Kidney epithelial cell (primary cell): ENCODE results near the gene LONP2. TPM values are rescaled to one million over a fixed set of nuclear protein-coding genes. Genes with fewer than 3 reads are reported as not detected.

Experiments used
- DNase-seq: peaks from one replicate; pipeline ENCODE4 v3.0.0-alpha.2; 2010; ENCODE audit warnings: low read depth
- H3K27me3 ChIP-seq: 2 replicates; pipeline ENCODE4 v1.6.0; 2011; ENCODE audit warnings: low read length; ENCODE audit not compliant: control insufficient read depth, insufficient read depth
- H3K36me3 ChIP-seq: 2 replicates; pipeline ENCODE4 v1.5.1; 2011; ENCODE audit warnings: low read length; ENCODE audit not compliant: control insufficient read depth, insufficient read depth
- H3K4me3 ChIP-seq: 2 replicates; pipeline ENCODE4 v1.5.1; 2011; ENCODE audit warnings: low read depth, mild to moderate bottlenecking, control low read depth, low read length
- CTCF ChIP-seq: IDR thresholded peaks from 2 replicates; pipeline ENCODE4 v1.5.1; 2011; ENCODE audit warnings: mild to moderate bottlenecking, moderate library complexity, low read length, control low read depth, inconsistent platforms; ENCODE audit not compliant: insufficient read depth, poor library complexity, severe bottlenecking
- total RNA-seq: library from RNA; depleted of rRNA; stranded (reverse); fragments of >200 nt; gene quantifications from 2 replicates; pipeline ENCODE4 v1.2.3, GENCODE V29; 2015

The LONP2 gene
- total RNA-seq, 1 donor from 2014 or later: 29.1 TPM

GRCh38 chr16:48204825-48205151 is 39.3 kb upstream of the LONP2 start:
- H3K27me3 ChIP-seq: no peaks in the 10 kb centered on the region
- TF ChIP-seq CTCF: no peak

GRCh38 chr16:48206594-48207242 is 37.4 kb upstream of the LONP2 start:
- Histone ChIP-seq H3K4me3 (no peak overlapping the region), H3K36me3 (no peaks in the 10 kb centered on the region), H3K27me3 (no peaks in the 10 kb centered on the region)
- no peak for DNase-seq
- TF ChIP-seq CTCF: no peak

More at GRCh38 chr16:48204825-48205151, 39.3 kb upstream of the LONP2 start:
- no peak overlapping the region for H3K4me3 ChIP-seq
- DNase-seq: no peak
- H3K36me3 ChIP-seq: no peaks in the 10 kb centered on the region

- Histone ChIP-seq H3K36me3 (no peaks in the 10 kb centered on the region), H3K27me3 (no peaks in the 10 kb centered on the region), H3K4me3 (no peak overlapping the region)
- no peak for TF ChIP-seq CTCF
- DNase-seq: no peak
These were observed 33.4 kb upstream of the LONP2 start for GRCh38 chr16:48210747-48211146.

- DNase-seq: no peak
- Histone ChIP-seq H3K27me3 (no peaks in the 10 kb centered on the region), H3K36me3 (no peaks in the 10 kb centered on the region), H3K4me3 (no peak overlapping the region)
- no peak for TF ChIP-seq CTCF
These were observed 32.1 kb upstream of the LONP2 start for GRCh38 chr16:48212033-48212432.

DNA sequence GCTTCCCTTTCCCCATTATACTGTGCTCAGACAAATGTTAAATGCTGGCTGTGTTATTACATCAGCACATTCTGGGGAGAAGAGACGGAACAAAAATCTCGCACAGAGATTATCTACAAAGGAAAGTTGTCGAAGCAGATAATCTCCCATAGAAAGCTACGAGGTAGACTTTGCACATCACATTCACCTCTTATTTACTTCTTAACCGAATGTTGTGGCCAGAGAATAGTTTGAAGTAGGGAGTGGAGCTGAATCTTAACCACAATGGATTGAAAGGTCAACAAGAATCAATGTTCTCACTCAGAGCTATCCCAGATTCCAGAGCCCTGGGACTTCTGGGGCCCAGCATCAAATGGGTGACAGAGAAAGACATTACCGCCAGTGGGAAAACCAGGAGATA is 28.4 kb upstream of the LONP2 start:
- TF ChIP-seq CTCF: no peak
- peak; percentile 10 for DNase-seq
- Histone ChIP-seq H3K36me3 (no peaks in the 10 kb centered on the region), H3K4me3 (no peak overlapping the region), H3K27me3 (no peaks in the 10 kb centered on the region)

GRCh38 chr16:48217708-48218107 is 26.4 kb upstream of the LONP2 start:
- no peak for DNase-seq
- H3K4me3 ChIP-seq: no peak overlapping the region
- H3K27me3 ChIP-seq: no peaks in the 10 kb centered on the region
- no peak for TF ChIP-seq CTCF
- H3K36me3 ChIP-seq: no peaks in the 10 kb centered on the region
